SK-N-SH (cell line): ENCODE data around the gene SNRNP27. TPM values are rescaled to one million over a fixed set of nuclear protein-coding genes. Genes with fewer than 3 reads are reported as not detected.

Experiments
- CTCF ChIA-PET: fragments of 300-600, 350-600 bp; formaldehyde crosslinking; extraction: SDS; loops from one replicate; lab custom pipeline; 2021; lab: Yijun Ruan, JAX
- POLR2A ChIA-PET: fragments of 350-600 bp; sonication (Branson Sonifier 250); formaldehyde crosslinking; extraction: SDS; loops from one replicate; lab custom pipeline; 2020; ENCODE audit warnings: antibody characterized with exemption, inconsistent platforms; lab: Yijun Ruan, JAX
- DNase-seq: peaks from one replicate; pipeline ENCODE4 v3.0.0; 2012
- H2AFZ ChIP-seq: fragments of 200-600 bp; sonication (generic); 2 replicates; pipeline ENCODE4 v1.8.1; 2016; ENCODE audit warnings: antibody characterized with exemption, mild to moderate bottlenecking, low read depth
- H3F3A ChIP-seq: fragments of 200-600 bp; sonication (generic); replicated peaks from 2 replicates; pipeline ENCODE3; 2016; ENCODE audit warnings: antibody characterized with exemption, mild to moderate bottlenecking; ENCODE audit not compliant: insufficient read depth
- H3K27ac ChIP-seq, 2 experiments: fragments of 200-500 bp in 1 of 2; fragments of 200-600 bp in 1 of 2; sonication (Bioruptor generic) in 1 of 2; sonication (generic), shearing (Covaris generic) in 1 of 2; 2 replicates each; pipeline versions ENCODE4 v1.5.1 to v1.6.1; 2014 to 2016; ENCODE audit warnings: low read depth in 2 of 2, inconsistent platforms in 1 of 2, low read length in 1 of 2, mild to moderate bottlenecking in 1 of 2, mixed read lengths in 1 of 2
- H3K27me3 ChIP-seq: fragments of 200-600 bp; sonication (generic), shearing (Covaris generic); 2 replicates; pipeline ENCODE4 v1.6.1; 2016; ENCODE audit warnings: mixed run types; ENCODE audit not compliant: insufficient read depth
- H3K36me3 ChIP-seq, 2 experiments: fragments of 200-500 bp in 1 of 2; fragments of 200-600 bp in 1 of 2; sonication (Bioruptor generic) in 1 of 2; sonication (generic) in 1 of 2; replicated peaks in 1 of 2; 2 replicates each; pipeline versions ENCODE3 to v1.5.1; 2014 to 2016; ENCODE audit warnings: low read length in 1 of 2, mild to moderate bottlenecking in 1 of 2; ENCODE audit not compliant: insufficient read depth in 2 of 2, control insufficient read depth in 1 of 2
- H3K4me1 ChIP-seq, 2 experiments: fragments of 200-500 bp in 1 of 2; fragments of 200-600 bp in 1 of 2; sonication (Bioruptor generic) in 1 of 2; sonication (generic), shearing (Covaris generic) in 1 of 2; 2 replicates each; pipeline versions ENCODE4 v1.5.1 to v1.6.1; 2014 to 2016; ENCODE audit warnings: low read depth in 1 of 2, low read length in 1 of 2, mixed run types in 1 of 2; ENCODE audit not compliant: insufficient read depth in 2 of 2, control insufficient read depth in 1 of 2
- H3K4me2 ChIP-seq: fragments of 200-600 bp; sonication (generic), shearing (Covaris generic); 2 replicates; pipeline ENCODE4 v1.6.1; 2017; ENCODE audit warnings: mixed run types
- H3K4me3 ChIP-seq, 2 experiments: fragments of 200-500 bp in 1 of 2; fragments of 200-600 bp in 1 of 2; sonication (Bioruptor generic) in 1 of 2; sonication (generic), shearing (Covaris generic) in 1 of 2; 2 replicates each; pipeline versions ENCODE4 v1.5.1 to v1.8.1; 2014 to 2016; ENCODE audit warnings: low read depth in 2 of 2, inconsistent platforms in 1 of 2, low read length in 1 of 2, mild to moderate bottlenecking in 1 of 2, mixed read lengths in 1 of 2, moderate library complexity in 1 of 2
- H3K79me2 ChIP-seq: fragments of 200-600 bp; sonication (generic); 2 replicates; pipeline ENCODE4 v1.8.1; 2017; ENCODE audit warnings: mild to moderate bottlenecking; ENCODE audit not compliant: insufficient read depth
- H3K9ac ChIP-seq: fragments of 200-600 bp; sonication (generic); 2 replicates; pipeline ENCODE4 v1.6.1; 2017; ENCODE audit warnings: mixed run types
- H3K9me2 ChIP-seq: fragments of 200-600 bp; sonication (generic); 2 replicates; pipeline ENCODE4 v1.6.1; 2017; ENCODE audit warnings: mixed run types
- H3K9me3 ChIP-seq: fragments of 200-600 bp; sonication (generic); 2 replicates; pipeline ENCODE4 v1.6.1; 2017; ENCODE audit warnings: mixed run types, mild to moderate bottlenecking, moderate library complexity
- H4K20me1 ChIP-seq: fragments of 200-600 bp; sonication (generic); 2 replicates; pipeline ENCODE4 v1.6.1; 2017; ENCODE audit warnings: mild to moderate bottlenecking, mixed run types; ENCODE audit not compliant: insufficient read depth
- CHD2 ChIP-seq: fragments of 150-350 bp; IDR thresholded peaks from 2 replicates; pipeline ENCODE4 v1.6.1; 2018; ENCODE audit warnings: low read length; ENCODE audit not compliant: partially characterized antibody
- EZH2phosphoT487 ChIP-seq: fragments of 200-600 bp; sonication (generic); IDR thresholded peaks from 2 replicates; pipeline ENCODE4 v1.6.1; 2017; ENCODE audit warnings: low read depth, mixed run types, mild to moderate bottlenecking, antibody characterized with exemption, moderate library complexity, borderline replicate concordance
- FOXJ3 ChIP-seq: sonication (generic); formaldehyde crosslinking; IDR thresholded peaks from 2 replicates; pipeline ENCODE4 v1.5.1; 2020; ENCODE audit warnings: mild to moderate bottlenecking, missing genetic modification reagents
- GABPA ChIP-seq: IDR thresholded peaks from 2 replicates; pipeline ENCODE4 v1.4.0; 2012; ENCODE audit warnings: low read depth, mild to moderate bottlenecking
- IRF3 ChIP-seq: fragments of 150-350 bp; IDR thresholded peaks from 2 replicates; pipeline ENCODE4 v1.6.1; 2016; ENCODE audit warnings: mild to moderate bottlenecking, low read depth, low read length
- MXI1 ChIP-seq: IDR thresholded peaks from 2 replicates; pipeline ENCODE4 v1.6.1; 2012; ENCODE audit warnings: mild to moderate bottlenecking, low read depth, low read length, improper control_type of control experiment
- NFIC ChIP-seq: IDR thresholded peaks from 2 replicates; pipeline ENCODE4 v1.4.0; 2012; ENCODE audit warnings: borderline replicate concordance
- PBX3 ChIP-seq: IDR thresholded peaks from 2 replicates; pipeline ENCODE4; 2012
- RFX5 ChIP-seq: IDR thresholded peaks from 2 replicates; pipeline ENCODE4 v1.6.1; 2012; ENCODE audit warnings: mild to moderate bottlenecking, improper control_type of control experiment, low read length
- RXRA ChIP-seq: IDR thresholded peaks from 2 replicates; pipeline ENCODE4 v1.4.0; 2012; ENCODE audit warnings: low read depth, mild to moderate bottlenecking, borderline replicate concordance
- SIN3A ChIP-seq: IDR thresholded peaks from 2 replicates; pipeline ENCODE4 v1.6.1; 2012; ENCODE audit warnings: low read depth, mild to moderate bottlenecking, low read length, moderate library complexity, borderline replicate concordance
- SMC3 ChIP-seq: IDR thresholded peaks from 2 replicates; pipeline ENCODE4 v1.6.1; 2012; ENCODE audit warnings: low read depth, low read length, improper control_type of control experiment
- TCF12 ChIP-seq: IDR thresholded peaks from 2 replicates; pipeline ENCODE4 v1.4.0; 2012
- YY1 ChIP-seq: IDR thresholded peaks from 2 replicates; pipeline ENCODE4 v1.4.0; 2012; ENCODE audit warnings: low read depth, mild to moderate bottlenecking
- WGBS: methylation state at CpG from one replicate; pipeline ENCODE4 v1.1.6; 2017; ENCODE audit warnings: low lambda C conversion rate; 5-methylcytosine and 5-hydroxymethylcytosine counted together
- polyA plus RNA-seq, 3 experiments: library from polyadenylated mRNA; depleted of rRNA; stranded (reverse); fragments of >200 nt; gene quantifications; 2 replicates each; pipeline ENCODE4 v1.2.3, GENCODE V29; 2012

Gene SNRNP27
- polyA plus RNA-seq, 1 of the 3 experiments (the other 2 are of a cell fraction) = 68.4 TPM

- Histone ChIP-seq H3K4me1 (no peaks in the 10 kb centered on the region), H3K79me2 (no peaks in the 10 kb centered on the region), H3K9me2 (no peaks in the 10 kb centered on the region), H4K20me1 (no peaks in the 10 kb centered on the region), H2AFZ (no peak overlapping the region), H3K9me3 (no peaks in the 10 kb centered on the region), H3K9ac (no peak overlapping the region), H3K4me2 (no peak overlapping the region), H3K27me3 (no peaks in the 10 kb centered on the region), H3K4me3 (no peak overlapping the region), H3F3A (no peaks in the 10 kb centered on the region), H3K36me3 (no peaks in the 10 kb centered on the region), H3K27ac (no peak overlapping the region)
- WGBS = 93% methylated on average over 4 of the region's 4 CpGs
- no peak for TF ChIP-seq YY1
- TF ChIP-seq MXI1 = no peak
- TF ChIP-seq SMC3 = no peak
- no peak for TF ChIP-seq GABPA
- no peak for TF ChIP-seq PBX3
- no peak for TF ChIP-seq EZH2phosphoT487
- TF ChIP-seq FOXJ3 (CRISPR knock-in tag) = no peak
- TF ChIP-seq TCF12 = no peak
- no peak for TF ChIP-seq IRF3
- DNase-seq = no peak
- ChIA-PET CTCF (interaction anchor here (0.6 to 1.7 kb wide), 5 partner anchors 9 to 271 kb away, joined by 3 to 4 read pairs (median 4); no protein-coding TSS in a partner anchor), POLR2A (no interaction called here)
Observed at GRCh38 chr2:69888451-69888850, 5.3 kb upstream of the SNRNP27 start.

GRCh38 chr2:69889302-69889701, 4.5 kb upstream of the SNRNP27 start:
- H3K9me3 ChIP-seq = no peaks in the 10 kb centered on the region
- no peak overlapping the region for H3K27ac ChIP-seq
- no peak for DNase-seq
- no peak overlapping the region for H2AFZ ChIP-seq
- no peaks in the 10 kb centered on the region for H3K9me2 ChIP-seq
- H3K27me3 ChIP-seq = no peaks in the 10 kb centered on the region
- CTCF ChIA-PET = interaction anchor here (1.2 to 1.7 kb wide), 2 partner anchors 10 to 164 kb away, joined by 3 to 4 read pairs; no protein-coding TSS in a partner anchor
- no peaks in the 10 kb centered on the region for H3K4me1 ChIP-seq
- POLR2A ChIA-PET = no interaction called here
- peaks cover 6% of the 10 kb centered on the region for H3K79me2 ChIP-seq
- no peak overlapping the region for H3K4me2 ChIP-seq
- H4K20me1 ChIP-seq = no peaks in the 10 kb centered on the region
- H3K36me3 ChIP-seq = no peaks in the 10 kb centered on the region
- H3K9ac ChIP-seq = no peak overlapping the region
- no peak for TF ChIP-seq NFIC
- TF ChIP-seq YY1 = no peak
- TF ChIP-seq SMC3 = no peak
- TF ChIP-seq SIN3A = no peak
- no peak for TF ChIP-seq RXRA
- no peak for TF ChIP-seq IRF3
- TF ChIP-seq EZH2phosphoT487 = no peak
- no peak for TF ChIP-seq RFX5
- no peak for TF ChIP-seq FOXJ3 (CRISPR knock-in tag)
- TF ChIP-seq CHD2 = no peak
- TF ChIP-seq TCF12 = no peak
- TF ChIP-seq MXI1 = no peak
- H3F3A ChIP-seq = no peaks in the 10 kb centered on the region
- H3K4me3 ChIP-seq = no peak overlapping the region
